ENCODE data around the gene NAB2. TPM values are rescaled to one million over a fixed set of nuclear protein-coding genes. Genes with fewer than 3 reads are reported as not detected.

Gene NAB2
- polyA plus RNA-seq, 1 of the 3 experiments (the other 2 are of a cell fraction), result 23.7 TPM

GRCh38 chr12:57127101-57127725 lies 38.3 kb downstream of the NAB2 start:
- Histone ChIP-seq H3K4me1 (ENCODE audit: control insufficient read depth in 1 of 2, insufficient read depth in 2 of 2, low read depth in 1 of 2, low read length in 1 of 2) (peaks cover 25 to 35% of the 10 kb centered on the region in 2 experiments), H3K36me3 (replicated peaks in 1 of 2; ENCODE audit: control insufficient read depth in 1 of 2, insufficient read depth in 2 of 2, low read length in 1 of 2) (no peaks in the 10 kb centered on the region), H3K27ac (ENCODE audit: low read depth in 2 of 2, low read length in 1 of 2) (peak overlapping the region; percentile 80 to 82; a peak in 3 of 4 replicates), H3K9ac (peak overlapping the region; percentile 78), H3K4me2 (peak overlapping the region; percentile 99), H3K79me2 (ENCODE audit: insufficient read depth) (peaks cover 37% of the 10 kb centered on the region), H3K4me3 (ENCODE audit: low read depth in 2 of 2, low read length in 1 of 2) (peak overlapping the region; percentile 87 to 96), H4K20me1 (ENCODE audit: insufficient read depth) (peaks cover 23% of the 10 kb centered on the region), H3F3A (replicated peaks; ENCODE audit: insufficient read depth) (peaks cover 5% of the 10 kb centered on the region), H3K27me3 (ENCODE audit: insufficient read depth) (no peaks in the 10 kb centered on the region), H2AFZ (ENCODE audit: low read depth) (peak overlapping the region; percentile 52; the same call in 1 of the 2 replicates), H3K9me2 (no peaks in the 10 kb centered on the region), H3K9me3 (no peaks in the 10 kb centered on the region)
- TF ChIP-seq FOSL2 (IDR thresholded peaks at IDR 0.05; ENCODE audit: borderline replicate concordance, low read depth) (peak; percentile 49; the same call in 1 of the 2 replicates), RAD21 (IDR thresholded peaks at IDR 0.05; ENCODE audit: low read length) (peak; percentile 62), SMC3 (IDR thresholded peaks at IDR 0.05; ENCODE audit: low read depth, low read length) (peak; percentile 53; the same call in 1 of the 2 replicates), TAF1 (IDR thresholded peaks at IDR 0.05; ENCODE audit: borderline replicate concordance, low read depth, low read length) (no peak), POLR2AphosphoS5 (IDR thresholded peaks at IDR 0.05; ENCODE audit: low read depth, low read length) (0 out of 2 replicates have a peak, but pooled peaks have one; percentile 1), CTCF (IDR thresholded peaks at IDR 0.05) (peak; percentile 38), FOXJ3 (CRISPR knock-in tag; IDR thresholded peaks at IDR 0.05) (no peak)
- TF ChIP-seq, protein P1, sequence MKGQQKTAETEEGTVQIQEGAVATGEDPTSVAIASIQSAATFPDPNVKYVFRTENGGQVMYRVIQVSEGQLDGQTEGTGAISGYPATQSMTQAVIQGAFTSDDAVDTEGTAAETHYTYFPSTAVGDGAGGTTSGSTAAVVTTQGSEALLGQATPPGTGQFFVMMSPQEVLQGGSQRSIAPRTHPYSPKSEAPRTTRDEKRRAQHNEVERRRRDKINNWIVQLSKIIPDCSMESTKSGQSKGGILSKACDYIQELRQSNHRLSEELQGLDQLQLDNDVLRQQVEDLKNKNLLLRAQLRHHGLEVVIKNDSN (IDR thresholded peaks at IDR 0.05; ENCODE audit: borderline replicate concordance, low read depth), result no peak
- DNase-seq, result peak; percentile 67
- CTCF ChIA-PET, result interaction anchor here (0.8 to 23.5 kb wide), 19 partner anchors 10 to 119 kb away, joined by 3 to 643 read pairs (median 6); partner anchors contain the start of gene STAT6
- POLR2A ChIA-PET, result interaction anchor here (1.1 to 3.4 kb wide), 8 partner anchors 15 to 361 kb away, joined by 3 to 23 read pairs (median 6); partner anchors contain the start of genes LRP1-AS, MARS1 and STAT6
- WGBS (ENCODE audit: low lambda C conversion rate), result 16% methylated on average over 21 of the region's 26 CpGs

- Histone ChIP-seq H4K20me1 (ENCODE audit: insufficient read depth) (peaks cover 31% of the 10 kb centered on the region), H3K4me1 (ENCODE audit: control insufficient read depth in 1 of 2, insufficient read depth in 2 of 2, low read depth in 1 of 2, low read length in 1 of 2) (peaks cover 32 to 42% of the 10 kb centered on the region in 2 experiments), H3K4me2 (peak within 1 kb of the TSS; percentile 99), H3K9me2 (no peaks in the 10 kb centered on the region), H3K36me3 (replicated peaks in 1 of 2; ENCODE audit: control insufficient read depth in 1 of 2, insufficient read depth in 2 of 2, low read length in 1 of 2) (no peaks in the 10 kb centered on the region), H3K4me3 (ENCODE audit: low read depth in 2 of 2, low read length in 1 of 2) (peak within 1 kb of the TSS; percentile 87 to 96), H3K9ac (peak within 1 kb of the TSS; percentile 80), H3K27ac (ENCODE audit: low read depth in 2 of 2, low read length in 1 of 2) (peak within 1 kb of the TSS; percentile 80 to 88), H2AFZ (ENCODE audit: low read depth) (peak within 1 kb of the TSS; percentile 98), H3K9me3 (no peaks in the 10 kb centered on the region), H3K27me3 (ENCODE audit: insufficient read depth) (no peaks in the 10 kb centered on the region), H3K79me2 (ENCODE audit: insufficient read depth) (peaks cover 44% of the 10 kb centered on the region), H3F3A (replicated peaks; ENCODE audit: insufficient read depth) (peaks cover 5% of the 10 kb centered on the region)
- 3% methylated on average over 26 of the region's 57 CpGs for WGBS (ENCODE audit: low lambda C conversion rate)
- DNase-seq, result peak; percentile 93
- ChIA-PET POLR2A (interaction anchor here (1.1 to 3.4 kb wide), 10 partner anchors 14 to 360 kb away, joined by 3 to 23 read pairs (median 6); partner anchors contain the start of genes LRP1-AS, MARS1 and STAT6), CTCF (interaction anchor here (0.6 to 23.5 kb wide), 18 partner anchors 11 to 120 kb away, joined by 3 to 643 read pairs (median 7); partner anchors contain the start of genes LRP1-AS and STAT6)
- TF ChIP-seq ZBTB33 (IDR thresholded peaks at IDR 0.05; ENCODE audit: borderline replicate concordance, low read depth), result no peak
- TF ChIP-seq MEF2A (IDR thresholded peaks at IDR 0.05; ENCODE audit: borderline replicate concordance, low read depth), result no peak
- TF ChIP-seq, protein P2, sequence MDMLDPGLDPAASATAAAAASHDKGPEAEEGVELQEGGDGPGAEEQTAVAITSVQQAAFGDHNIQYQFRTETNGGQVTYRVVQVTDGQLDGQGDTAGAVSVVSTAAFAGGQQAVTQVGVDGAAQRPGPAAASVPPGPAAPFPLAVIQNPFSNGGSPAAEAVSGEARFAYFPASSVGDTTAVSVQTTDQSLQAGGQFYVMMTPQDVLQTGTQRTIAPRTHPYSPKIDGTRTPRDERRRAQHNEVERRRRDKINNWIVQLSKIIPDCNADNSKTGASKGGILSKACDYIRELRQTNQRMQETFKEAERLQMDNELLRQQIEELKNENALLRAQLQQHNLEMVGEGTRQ (IDR thresholded peaks at IDR 0.05; ENCODE audit: borderline replicate concordance, low read depth, low read length), result no peak
- TF ChIP-seq, protein P3, sequence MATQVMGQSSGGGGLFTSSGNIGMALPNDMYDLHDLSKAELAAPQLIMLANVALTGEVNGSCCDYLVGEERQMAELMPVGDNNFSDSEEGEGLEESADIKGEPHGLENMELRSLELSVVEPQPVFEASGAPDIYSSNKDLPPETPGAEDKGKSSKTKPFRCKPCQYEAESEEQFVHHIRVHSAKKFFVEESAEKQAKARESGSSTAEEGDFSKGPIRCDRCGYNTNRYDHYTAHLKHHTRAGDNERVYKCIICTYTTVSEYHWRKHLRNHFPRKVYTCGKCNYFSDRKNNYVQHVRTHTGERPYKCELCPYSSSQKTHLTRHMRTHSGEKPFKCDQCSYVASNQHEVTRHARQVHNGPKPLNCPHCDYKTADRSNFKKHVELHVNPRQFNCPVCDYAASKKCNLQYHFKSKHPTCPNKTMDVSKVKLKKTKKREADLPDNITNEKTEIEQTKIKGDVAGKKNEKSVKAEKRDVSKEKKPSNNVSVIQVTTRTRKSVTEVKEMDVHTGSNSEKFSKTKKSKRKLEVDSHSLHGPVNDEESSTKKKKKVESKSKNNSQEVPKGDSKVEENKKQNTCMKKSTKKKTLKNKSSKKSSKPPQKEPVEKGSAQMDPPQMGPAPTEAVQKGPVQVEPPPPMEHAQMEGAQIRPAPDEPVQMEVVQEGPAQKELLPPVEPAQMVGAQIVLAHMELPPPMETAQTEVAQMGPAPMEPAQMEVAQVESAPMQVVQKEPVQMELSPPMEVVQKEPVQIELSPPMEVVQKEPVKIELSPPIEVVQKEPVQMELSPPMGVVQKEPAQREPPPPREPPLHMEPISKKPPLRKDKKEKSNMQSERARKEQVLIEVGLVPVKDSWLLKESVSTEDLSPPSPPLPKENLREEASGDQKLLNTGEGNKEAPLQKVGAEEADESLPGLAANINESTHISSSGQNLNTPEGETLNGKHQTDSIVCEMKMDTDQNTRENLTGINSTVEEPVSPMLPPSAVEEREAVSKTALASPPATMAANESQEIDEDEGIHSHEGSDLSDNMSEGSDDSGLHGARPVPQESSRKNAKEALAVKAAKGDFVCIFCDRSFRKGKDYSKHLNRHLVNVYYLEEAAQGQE (IDR thresholded peaks at IDR 0.05; ENCODE audit: low read depth, low read length), result no peak
These were observed 39.0 kb downstream of the NAB2 start, which contains the start of gene LRP1 for GRCh38 chr12:57127726-57128518. TSS of gene LRP1 (plus strand) at chr12:57128483. CDS start at chr12:57128965, 482 bp downstream.
